GM13976 (cell line): Measurements from ENCODE around the gene SLIT3.

Experiments used
- DNase-seq: peaks from one replicate; pipeline ENCODE4 v3.0.0; 2012; ENCODE audit warnings: low spot score
- CTCF ChIP-seq: IDR thresholded peaks from 2 replicates; pipeline ENCODE4 v1.5.1; 2012; ENCODE audit warnings: borderline replicate concordance, mild to moderate bottlenecking; ENCODE audit not compliant: insufficient read depth; ENCODE audit errors: extremely low read depth, missing control alignments, control extremely low read depth
- in situ Hi-C: fragments of 300-500 bp; cut with MboI; formaldehyde crosslinking; loops from one replicate; pipeline ENCODE4 v1.12.0; 2022; ENCODE audit warnings: low sequenced_read_pairs, mixed read lengths, inconsistent platforms; ENCODE audit not compliant: unreplicated experiment

SLIT3 gene

GRCh38 chr5:169296419-169297143, 4.4 kb downstream of the SLIT3 start:
- no peak for DNase-seq
- in situ Hi-C loops, result no loop called here
- TF ChIP-seq CTCF, result no peak

GRCh38 chr5:169295306-169295705, 5.6 kb downstream of the SLIT3 start:
- in situ Hi-C loops, result no loop called here
- no peak for TF ChIP-seq CTCF
- DNase-seq, result no peak

GRCh38 chr5:169294621-169295020, 6.3 kb downstream of the SLIT3 start:
- in situ Hi-C loops, result no loop called here

GRCh38 chr5:169291877-169292276, 9.1 kb downstream of the SLIT3 start:
- in situ Hi-C loops, result no loop called here
- no peak for TF ChIP-seq CTCF
- DNase-seq, result no peak

More at GRCh38 chr5:169294621-169295020, 6.3 kb downstream of the SLIT3 start:
- DNase-seq, result no peak
- no peak for TF ChIP-seq CTCF

GRCh38 chr5:169290895-169291294, 10.0 kb downstream of the SLIT3 start:
- in situ Hi-C loops, result no loop called here
- DNase-seq, result no peak
- no peak for TF ChIP-seq CTCF

GRCh38 chr5:169289520-169289919, 11.4 kb downstream of the SLIT3 start:
- no peak for TF ChIP-seq CTCF
- in situ Hi-C loops, result no loop called here
- no peak for DNase-seq
